AG09319 (cell line): ENCODE data around the gene PRKD2.
"Not testable (repeated sequence)": the region's sequence is repeated elsewhere in the genome, so short reads cannot be mapped to it uniquely, and the experiment has no call there.

ENCODE experiments used
- DNase-seq: peaks from one replicate; pipeline ENCODE4 v3.0.0-alpha.2; 2010; ENCODE audit warnings: low read depth; ENCODE audit errors: extremely low read depth
- TF ChIP-seq, protein P1 (sequence below): IDR thresholded peaks from 2 replicates; pipeline ENCODE4 v1.5.1; 2011; ENCODE audit warnings: low read depth, mild to moderate bottlenecking, inconsistent platforms, low read length, moderate library complexity

The PRKD2 gene

DNA sequence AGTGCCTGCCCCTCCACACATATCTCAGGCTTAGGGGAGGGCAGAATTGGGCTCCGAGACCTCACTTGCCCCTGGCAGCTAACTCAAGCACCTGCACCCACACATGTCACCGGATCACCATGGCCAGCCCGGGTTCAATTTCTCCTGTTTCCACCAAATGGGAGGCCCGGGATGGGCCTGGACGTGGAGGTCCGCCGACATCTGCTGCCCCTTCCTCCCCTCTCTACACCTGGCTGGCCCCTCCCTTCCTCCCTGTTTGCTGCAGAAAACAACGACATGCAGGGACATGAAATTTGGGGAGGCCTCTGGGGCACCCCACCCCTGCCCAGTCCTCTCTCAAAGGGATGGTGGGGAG, 1.3 kb downstream of the PRKD2 start:
- TF ChIP-seq, protein P1, sequence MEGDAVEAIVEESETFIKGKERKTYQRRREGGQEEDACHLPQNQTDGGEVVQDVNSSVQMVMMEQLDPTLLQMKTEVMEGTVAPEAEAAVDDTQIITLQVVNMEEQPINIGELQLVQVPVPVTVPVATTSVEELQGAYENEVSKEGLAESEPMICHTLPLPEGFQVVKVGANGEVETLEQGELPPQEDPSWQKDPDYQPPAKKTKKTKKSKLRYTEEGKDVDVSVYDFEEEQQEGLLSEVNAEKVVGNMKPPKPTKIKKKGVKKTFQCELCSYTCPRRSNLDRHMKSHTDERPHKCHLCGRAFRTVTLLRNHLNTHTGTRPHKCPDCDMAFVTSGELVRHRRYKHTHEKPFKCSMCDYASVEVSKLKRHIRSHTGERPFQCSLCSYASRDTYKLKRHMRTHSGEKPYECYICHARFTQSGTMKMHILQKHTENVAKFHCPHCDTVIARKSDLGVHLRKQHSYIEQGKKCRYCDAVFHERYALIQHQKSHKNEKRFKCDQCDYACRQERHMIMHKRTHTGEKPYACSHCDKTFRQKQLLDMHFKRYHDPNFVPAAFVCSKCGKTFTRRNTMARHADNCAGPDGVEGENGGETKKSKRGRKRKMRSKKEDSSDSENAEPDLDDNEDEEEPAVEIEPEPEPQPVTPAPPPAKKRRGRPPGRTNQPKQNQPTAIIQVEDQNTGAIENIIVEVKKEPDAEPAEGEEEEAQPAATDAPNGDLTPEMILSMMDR = no peak
- no peak for DNase-seq

DNA sequence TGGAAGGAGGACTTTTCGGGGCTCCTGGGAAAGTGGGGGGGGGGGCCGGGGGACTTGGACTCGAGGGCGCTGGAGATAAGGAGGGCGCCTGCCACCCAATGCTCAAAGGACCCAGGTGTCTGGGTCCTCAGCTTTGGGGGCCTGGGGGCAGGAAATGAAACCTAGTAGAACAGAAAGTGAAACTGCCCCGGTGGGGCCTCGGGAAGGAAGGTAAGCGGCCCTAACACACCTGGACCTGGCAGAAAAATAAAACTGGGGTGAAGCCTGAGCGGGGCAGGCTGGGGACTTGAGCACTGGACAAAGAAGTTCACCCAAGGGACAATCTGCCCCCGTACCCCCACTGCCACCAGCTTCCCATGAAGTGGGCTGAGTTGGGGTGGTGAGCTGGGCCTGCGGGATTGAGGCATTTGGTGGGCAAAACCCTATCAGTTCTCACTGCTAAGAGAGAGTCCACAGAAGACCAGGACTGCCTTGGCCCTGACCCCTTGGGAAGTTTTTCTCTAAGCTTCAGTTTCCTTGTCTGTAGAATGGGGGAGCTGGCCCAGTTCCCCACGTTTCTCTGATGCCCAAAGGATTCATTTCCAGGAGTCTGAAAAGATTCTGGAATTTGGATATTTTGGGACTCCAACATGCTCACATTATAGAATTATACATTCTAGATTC, 2.3 kb downstream of the PRKD2 start:
- TF ChIP-seq, protein P1 = no peak
- no peak for DNase-seq

DNA sequence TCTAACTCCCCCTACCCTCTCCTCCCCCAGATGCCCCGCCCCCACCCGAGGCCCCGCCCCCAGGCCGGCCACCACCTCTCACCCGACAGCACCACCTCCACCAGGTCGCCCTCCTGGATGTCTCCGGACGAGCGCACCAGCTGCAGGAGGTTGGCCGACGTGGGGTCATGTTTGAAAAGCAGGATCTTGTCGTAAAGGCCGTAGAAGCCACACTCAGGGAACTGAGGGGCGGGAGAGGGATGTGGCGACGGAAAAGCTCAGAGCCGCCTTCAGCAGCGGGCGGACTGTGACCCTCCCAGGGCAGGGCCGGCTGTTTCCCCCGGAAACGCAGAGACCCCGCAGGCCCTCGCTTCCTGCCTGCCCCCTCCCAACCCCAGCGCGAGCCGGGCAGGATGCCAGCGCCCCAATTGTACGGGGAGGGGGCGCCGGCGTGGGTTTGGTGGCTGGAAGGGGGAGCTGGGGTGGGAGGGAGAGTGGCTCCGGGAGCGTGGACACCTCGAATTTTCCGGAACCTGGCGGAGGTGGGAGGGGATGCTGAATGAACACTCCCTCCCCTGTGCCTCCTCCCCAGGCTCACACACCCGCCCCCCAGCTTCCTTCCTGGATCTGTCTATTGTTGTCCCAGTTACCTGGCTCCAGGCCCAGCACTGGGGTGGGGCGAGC, 3.0 kb downstream of the PRKD2 start:
- TF ChIP-seq, protein P1 = no peak
- DNase-seq = peak; percentile 58

DNA sequence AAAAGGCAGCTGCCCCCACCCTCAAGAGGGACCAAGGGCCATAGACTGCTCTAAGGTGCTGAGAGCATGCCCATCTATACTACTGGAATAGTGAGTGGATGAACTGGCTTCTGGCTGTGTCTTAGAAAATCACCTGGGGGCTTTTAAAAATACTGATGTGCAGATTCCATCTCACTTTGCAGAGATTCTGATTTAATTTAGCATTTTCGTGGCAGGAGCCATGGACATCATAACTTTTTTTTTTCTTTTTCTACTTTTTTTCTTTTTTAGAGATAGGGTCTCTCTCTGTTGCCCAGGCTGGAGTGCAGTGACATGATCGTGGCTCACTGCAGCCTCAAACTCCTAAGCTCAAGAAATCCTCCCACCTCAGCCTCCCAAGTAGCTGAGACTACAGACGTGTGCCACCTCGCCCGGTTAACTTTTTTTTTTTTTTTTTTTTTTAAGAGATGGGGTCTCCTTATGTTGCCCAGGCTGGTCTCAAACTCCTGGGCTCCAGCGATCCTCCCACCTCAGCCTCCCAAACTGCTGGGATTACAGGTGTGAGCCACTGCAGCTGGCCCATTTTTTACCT, 4.1 kb downstream of the PRKD2 start:
- DNase-seq = not testable (repeated sequence)

DNA sequence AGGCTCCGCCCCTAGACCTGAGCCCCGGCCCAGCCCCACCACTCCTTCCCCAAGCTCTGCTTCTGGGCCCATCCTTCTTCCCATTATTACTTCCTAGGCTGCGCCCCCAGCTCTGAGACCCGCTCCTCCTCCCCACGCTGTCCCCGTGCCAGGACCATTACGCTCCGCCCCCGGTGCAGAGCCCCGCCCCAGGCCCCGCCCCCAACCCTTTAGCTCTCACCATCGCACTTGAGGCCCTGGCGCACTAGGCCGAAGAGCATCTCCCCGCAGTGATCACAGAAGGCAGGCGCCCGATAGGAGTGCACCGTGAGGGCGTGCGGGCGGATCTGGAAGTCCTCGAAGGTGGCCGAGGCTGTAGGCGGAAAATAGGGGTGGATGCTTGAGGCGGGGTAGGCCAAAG, 6.2 kb downstream of the PRKD2 start:
- DNase-seq = no peak
- TF ChIP-seq, protein P1 = no peak

DNA sequence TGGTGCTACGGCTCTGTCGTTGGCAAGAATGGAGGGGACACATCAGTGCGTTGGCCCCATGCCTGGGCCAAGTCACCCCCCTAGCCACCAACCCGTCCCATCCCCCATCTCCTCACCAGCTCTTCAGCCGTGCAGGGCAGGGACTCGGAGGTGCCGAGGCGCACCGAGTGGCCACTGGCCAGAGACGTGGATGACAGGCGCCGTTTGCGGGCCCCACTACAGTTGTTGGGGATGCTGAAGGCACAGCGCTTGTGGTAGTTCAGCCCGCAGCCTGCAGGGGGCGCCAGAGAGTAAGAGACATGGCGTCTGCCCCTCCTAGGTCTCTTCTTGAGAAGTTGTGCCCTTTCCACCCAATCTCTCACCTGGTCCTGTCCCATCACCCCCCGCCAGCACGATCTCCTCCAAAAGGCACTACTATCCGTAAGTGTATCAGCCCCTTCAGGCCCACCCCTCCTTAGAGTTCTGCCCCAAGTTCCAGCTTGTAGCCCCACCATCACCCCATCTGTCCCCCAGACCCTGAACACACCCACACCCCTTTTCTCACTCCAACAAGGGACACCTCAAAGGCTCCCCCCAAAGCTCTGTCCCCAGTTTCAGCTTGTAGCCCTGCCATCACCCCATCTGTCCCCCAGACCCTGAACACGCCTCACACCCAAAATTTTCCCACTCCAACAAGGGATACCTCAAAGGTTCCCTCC, 12.4 kb downstream of the PRKD2 start:
- TF ChIP-seq, protein P1 = peak; percentile 92

DNA sequence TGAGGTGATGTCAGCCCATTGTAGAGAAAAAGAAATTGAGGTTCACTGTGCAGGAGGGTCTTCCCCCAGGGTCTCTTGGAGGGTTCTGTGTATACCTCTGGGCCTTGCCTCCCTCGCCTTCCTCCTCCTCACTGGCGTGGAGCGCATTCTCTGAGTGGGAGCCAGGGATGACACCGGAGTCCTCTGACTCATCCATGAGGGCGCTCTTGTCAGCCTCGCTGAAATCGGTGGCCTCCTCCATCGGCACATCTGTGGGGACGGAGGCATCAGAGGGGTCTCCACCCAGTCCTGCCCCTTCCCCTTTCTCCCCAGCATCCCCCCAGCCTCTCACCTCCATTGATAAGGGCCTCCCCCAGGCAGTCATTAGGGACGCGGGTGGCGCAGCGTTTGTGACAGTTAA, 16.2 kb downstream of the PRKD2 start:
- no peak for DNase-seq
- TF ChIP-seq, protein P1 = no peak

More for the DNA sequence above, 12.4 kb downstream of the PRKD2 start:
- no peak for DNase-seq
